Sigmoid colon (tissue), 7 donors: ENCODE data around the gene PALM. TPM values are rescaled to one million over a fixed set of nuclear protein-coding genes. Genes with fewer than 3 reads are reported as not detected.
"Not testable (repeated sequence)": the region's sequence is repeated elsewhere in the genome, so short reads cannot be mapped to it uniquely, and the experiment has no call there.

Experiments used
- DNase-seq: peaks from one replicate; pipeline ENCODE4 v3.0.0-alpha.2; 2019
- H3K27ac ChIP-seq, 4 donors: fragments of 200-600 bp; sonication (generic); one replicate each; pipeline ENCODE4 v1.5.1; 2016 to 2019; ENCODE audit warnings: mild to moderate bottlenecking in 1 of 4
- H3K27me3 ChIP-seq, 3 donors: fragments of 200-600 bp; sonication (generic); one replicate each; pipeline ENCODE4 v1.5.1; 2019; ENCODE audit warnings: mild to moderate bottlenecking in 1 of 3
- H3K36me3 ChIP-seq, 4 donors: fragments of 200-600 bp; sonication (generic); one replicate each; pipeline ENCODE4 v1.5.1; 2016 to 2019
- H3K4me1 ChIP-seq, 4 donors: fragments of 200-600 bp; sonication (generic); one replicate each; pipeline ENCODE4 v1.5.1; 2017 to 2019
- H3K4me3 ChIP-seq, 4 donors: fragments of 200-600 bp; sonication (generic); one replicate each; pipeline ENCODE4 v1.5.1; 2017 to 2019; ENCODE audit warnings: mild to moderate bottlenecking in 2 of 4, moderate library complexity in 1 of 4
- H3K9me3 ChIP-seq, 4 donors: fragments of 200-600 bp in 3 of 4; sonication (generic) in 3 of 4; one replicate each; pipeline versions ENCODE4 v1.5.1 to v1.6.1; 2013 to 2019
- CTCF ChIP-seq, 4 experiments: fragments of 450-650 bp in 3 of 4; fragments of 200-600 bp in 1 of 4; IDR thresholded peaks; one replicate each; pipeline ENCODE4 v1.5.1; 2016 to 2019; ENCODE audit warnings: antibody characterized with exemption in 4 of 4, mild to moderate bottlenecking in 3 of 4, moderate library complexity in 2 of 4
- EP300 ChIP-seq, 4 donors: sonication (generic); formaldehyde crosslinking; IDR thresholded peaks; one replicate each; pipeline ENCODE4 v1.6.1; 2017; ENCODE audit warnings: antibody characterized with exemption in 4 of 4
- POLR2A ChIP-seq, 2 donors: fragments of 450-650 bp; IDR thresholded peaks; one replicate each; pipeline ENCODE4 v1.6.1; 2016; ENCODE audit warnings: antibody characterized with exemption in 2 of 2, mild to moderate bottlenecking in 2 of 2, moderate library complexity in 2 of 2
- POLR2AphosphoS5 ChIP-seq, 4 donors: sonication (generic); formaldehyde crosslinking; IDR thresholded peaks; one replicate each; pipeline ENCODE4 v1.6.1; 2017; ENCODE audit warnings: antibody characterized with exemption in 4 of 4
- WGBS, 2 donors: extraction: QIAGEN DNeasy Blood & Tissue Kit; methylation state at CpG; one replicate each; pipeline ENCODE4 v1.1.7; 2013; 5-methylcytosine and 5-hydroxymethylcytosine counted together
- intact Hi-C: fragments of 100-400 bp; cut with DNase I; formaldehyde crosslinking; loops from one replicate; pipeline ENCODE4 v1.15.1; 2023
- polyA plus RNA-seq, 3 donors: library from polyadenylated mRNA; stranded (reverse); fragments of 200-250 nt; gene quantifications; one replicate each; pipeline ENCODE4 v1.2.3, GENCODE V29; 2013
- total RNA-seq, 4 donors: library from RNA; depleted of rRNA; stranded (reverse); fragments of >200 nt; gene quantifications; one replicate each; pipeline ENCODE4 v1.1.0, GENCODE V29; 2016
- donor health status: healthy with polysubstance abuse.
- donor health status: Bipolar disorder and iron deficiency.
- donor health status: healthy.

PALM gene
- total and polyA plus RNA-seq, 7 donors = 3.0 to 91.4 (median 30.4) TPM

- WGBS, 2 donors = 12 to 59% methylated on average over 13 of the region's 13 CpGs
Observed at GRCh38 chr19:743168-743687, 34.5 kb downstream of the PALM start.

GRCh38 chr19:745138-745537 is 36.4 kb downstream of the PALM start:
- peak in 3 of 4 donors; percentile 29 to 71 (median 57) for TF ChIP-seq POLR2AphosphoS5 (IDR thresholded peaks at IDR 0.05)
- H3K27me3 ChIP-seq, H3K27ac ChIP-seq, H3K9me3 ChIP-seq, H3K4me3 ChIP-seq, intact Hi-C loops, H3K4me1 ChIP-seq: not testable (repeated sequence)
- peak; percentile 82 for DNase-seq
- 40 to 52% methylated on average over 7 of the region's 7 CpGs for WGBS, 2 donors
- peaks cover 0 to 24% (median 8%) of the 10 kb centered on the region in 4 donors for H3K36me3 ChIP-seq

More at GRCh38 chr19:743168-743687, 34.5 kb downstream of the PALM start:
- no peak for DNase-seq
- H3K36me3 ChIP-seq = peaks cover 0 to 29% (median 8%) of the 10 kb centered on the region in 4 donors
- H3K27ac ChIP-seq = peak overlapping the region in 2 of 4 donors; percentile 10 to 28
- no peaks in the 10 kb centered on the region for H3K4me1 ChIP-seq
- peaks cover 0 to 7% (median 4%) of the 10 kb centered on the region in 4 donors for H3K9me3 ChIP-seq
- intact Hi-C loops = no loop called here
- H3K27me3 ChIP-seq = no peaks in the 10 kb centered on the region
- TF ChIP-seq POLR2A (IDR thresholded peaks at IDR 0.05) (no peak), EP300 (IDR thresholded peaks at IDR 0.05) (no peak), POLR2AphosphoS5 (IDR thresholded peaks at IDR 0.05) (no peak), CTCF (IDR thresholded peaks at IDR 0.05) (no peak)
- no peak overlapping the region for H3K4me3 ChIP-seq

GRCh38 chr19:746208-746819 is 37.6 kb downstream of the PALM start:
- DNase-seq = no peak
- Histone ChIP-seq H3K36me3 (peaks cover 0 to 19% (median 8%) of the 10 kb centered on the region in 4 donors), H3K27me3 (peaks cover 0 to 11% (median 6%) of the 10 kb centered on the region in 3 donors), H3K4me3 (no peak overlapping the region), H3K9me3 (peaks cover 0 to 7% (median 4%) of the 10 kb centered on the region in 4 donors), H3K4me1 (no peaks in the 10 kb centered on the region), H3K27ac (no peak overlapping the region)
- WGBS, 2 donors = 93 to 97% methylated on average over 43 of the region's 43 CpGs
- intact Hi-C loops = no loop called here
- TF ChIP-seq POLR2AphosphoS5 (IDR thresholded peaks at IDR 0.05) (no peak), POLR2A (IDR thresholded peaks at IDR 0.05) (no peak), EP300 (IDR thresholded peaks at IDR 0.05) (no peak), CTCF (IDR thresholded peaks at IDR 0.05) (no peak)

- intact Hi-C loops = no loop called here
- peaks cover 0 to 17% (median 7%) of the 10 kb centered on the region in 3 donors for H3K27me3 ChIP-seq
- peaks cover 0 to 19% (median 8%) of the 10 kb centered on the region in 4 donors for H3K36me3 ChIP-seq
- 96 to 97% methylated on average over 22 of the region's 22 CpGs for WGBS, 2 donors
- H3K4me1 ChIP-seq = no peaks in the 10 kb centered on the region
- no peak for DNase-seq
- H3K9me3 ChIP-seq = peaks cover 0 to 7% (median 4%) of the 10 kb centered on the region in 4 donors
- no peak for TF ChIP-seq POLR2A (IDR thresholded peaks at IDR 0.05)
- H3K27ac ChIP-seq = no peak overlapping the region
- no peak overlapping the region for H3K4me3 ChIP-seq
Observed at GRCh38 chr19:746956-747355, 38.2 kb downstream of the PALM start.

- WGBS, 2 donors = 64 to 92% methylated on average over 28 of the region's 28 CpGs
- TF ChIP-seq POLR2A (IDR thresholded peaks at IDR 0.05) = no peak
- TF ChIP-seq EP300 (IDR thresholded peaks at IDR 0.05) = no peak
- TF ChIP-seq POLR2AphosphoS5 (IDR thresholded peaks at IDR 0.05) = no peak
- H3K27ac ChIP-seq = no peak overlapping the region
- peaks cover 0 to 19% (median 8%) of the 10 kb centered on the region in 4 donors for H3K36me3 ChIP-seq
- intact Hi-C loops = no loop called here
- H3K4me1 ChIP-seq = no peaks in the 10 kb centered on the region
- H3K9me3 ChIP-seq = peaks cover 0 to 7% (median 4%) of the 10 kb centered on the region in 4 donors
- DNase-seq = no peak
- no peak overlapping the region for H3K4me3 ChIP-seq
- peaks cover 0 to 24% (median 7%) of the 10 kb centered on the region in 3 donors for H3K27me3 ChIP-seq
Observed at GRCh38 chr19:747432-748273, 38.9 kb downstream of the PALM start.

GRCh38 chr19:748274-748598 is 39.5 kb downstream of the PALM start:
- peaks cover 0 to 19% (median 8%) of the 10 kb centered on the region in 4 donors for H3K36me3 ChIP-seq
- no peak overlapping the region for H3K4me3 ChIP-seq
- H3K4me1 ChIP-seq = no peaks in the 10 kb centered on the region
- H3K27ac ChIP-seq = no peak overlapping the region
- DNase-seq = no peak
- H3K27me3 ChIP-seq = peaks cover 0 to 27% (median 7%) of the 10 kb centered on the region in 3 donors
- peak in 1 of 2 donors; percentile 53 for TF ChIP-seq POLR2A (IDR thresholded peaks at IDR 0.05)
- TF ChIP-seq CTCF (IDR thresholded peaks at IDR 0.05) = no peak
- intact Hi-C loops = no loop called here
- H3K9me3 ChIP-seq = peaks cover 0 to 7% (median 4%) of the 10 kb centered on the region in 4 donors
- 21 to 71% methylated on average over 14 of the region's 14 CpGs for WGBS, 2 donors
